ENCODE measurements around the gene TMEM240.
"Not testable (repeated sequence)": the region's sequence is repeated elsewhere in the genome, so short reads cannot be mapped to it uniquely, and the experiment has no call there.

Gene TMEM240

GRCh38 chr1:1487701-1488100, 52.7 kb downstream of the TMEM240 start:
- DNase-seq: no peak
- Mint-ChIP-seq H3K4me1 (ENCODE audit: low read depth) (no peaks in the 10 kb centered on the region), H3K27ac (no peak overlapping the region), H3K4me3 (no peak overlapping the region), H3K9me3 (peaks cover 3% of the 10 kb centered on the region), H3K27me3 (no peaks in the 10 kb centered on the region), H3K36me3 (ENCODE audit: low read depth) (peaks cover 91% of the 10 kb centered on the region)

GRCh38 chr1:1485755-1486317, 54.6 kb downstream of the TMEM240 start:
- DNase-seq; H3K4me1 Mint-ChIP-seq (ENCODE audit: low read depth); H3K9me3 Mint-ChIP-seq; H3K27ac Mint-ChIP-seq; H3K27me3 Mint-ChIP-seq; H3K4me3 Mint-ChIP-seq: not testable (repeated sequence)
- peaks cover 85% of the 10 kb centered on the region for H3K36me3 Mint-ChIP-seq (ENCODE audit: low read depth)

GRCh38 chr1:1484976-1485750, 55.3 kb downstream of the TMEM240 start:
- not testable (repeated sequence) for H3K4me1 Mint-ChIP-seq (ENCODE audit: low read depth); H3K4me3 Mint-ChIP-seq; H3K27me3 Mint-ChIP-seq; DNase-seq; H3K27ac Mint-ChIP-seq; H3K9me3 Mint-ChIP-seq
- peaks cover 85% of the 10 kb centered on the region for H3K36me3 Mint-ChIP-seq (ENCODE audit: low read depth)
